HFF-Myc (cell line): Measurements from ENCODE around the gene PIK3CG.

ENCODE experiments used
- DNase-seq: peaks from one replicate; pipeline ENCODE4 v3.0.0-alpha.2; 2011; ENCODE audit warnings: low read depth; ENCODE audit errors: extremely low read depth
- H3K4me3 ChIP-seq: replicated peaks from 2 replicates; pipeline ENCODE4 v1.5.1; 2011; ENCODE audit warnings: low read depth, mild to moderate bottlenecking, control low read depth, low read length
- CTCF ChIP-seq: IDR thresholded peaks from 2 replicates; pipeline ENCODE4 v1.5.1; 2012; ENCODE audit warnings: mild to moderate bottlenecking, low read depth, low read length, control low read depth; ENCODE audit errors: missing control alignments

Gene PIK3CG

DNA sequence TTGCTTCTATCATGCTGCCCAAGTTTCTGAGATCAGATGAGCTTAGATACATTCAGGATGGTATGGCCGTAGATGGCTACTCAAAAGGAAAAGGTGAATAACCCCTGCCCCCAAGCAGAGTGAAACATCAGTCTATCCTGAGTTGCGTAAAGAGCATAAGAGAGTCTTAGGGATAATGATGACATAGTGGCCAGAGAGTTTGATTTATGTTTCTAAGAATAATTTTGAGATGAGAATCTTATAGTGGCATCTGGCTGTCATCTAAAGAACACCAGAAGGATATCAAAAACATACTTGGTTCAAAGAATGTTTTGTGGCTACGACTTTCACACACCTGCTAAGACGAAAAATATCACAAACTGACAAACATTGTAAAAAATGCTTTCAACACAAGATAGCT, 20.6 kb downstream of the PIK3CG start:
- no peak for DNase-seq
- H3K4me3 ChIP-seq = no peak overlapping the region
- no peak for TF ChIP-seq CTCF

DNA sequence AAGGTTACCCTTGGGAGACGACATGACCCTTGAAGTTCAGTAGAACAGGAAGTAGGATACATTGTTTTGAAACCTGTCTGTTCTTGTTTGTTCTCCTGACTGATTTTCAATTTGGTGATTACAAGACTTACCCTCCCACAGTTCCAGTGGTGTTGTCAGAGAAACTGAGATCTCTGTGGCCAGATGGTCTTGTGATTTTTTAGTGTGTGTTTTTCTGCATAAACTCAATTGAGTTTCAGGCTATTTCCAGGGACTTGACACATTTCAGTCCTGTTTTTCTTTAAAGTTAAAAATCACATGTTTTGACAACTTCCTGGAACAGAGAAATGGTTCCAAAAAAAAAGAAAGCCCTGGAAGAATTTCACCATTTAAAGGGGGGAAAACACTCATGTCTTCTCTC, 22.3 kb downstream of the PIK3CG start:
- no peak for DNase-seq
- no peak for TF ChIP-seq CTCF
- no peak overlapping the region for H3K4me3 ChIP-seq

DNA sequence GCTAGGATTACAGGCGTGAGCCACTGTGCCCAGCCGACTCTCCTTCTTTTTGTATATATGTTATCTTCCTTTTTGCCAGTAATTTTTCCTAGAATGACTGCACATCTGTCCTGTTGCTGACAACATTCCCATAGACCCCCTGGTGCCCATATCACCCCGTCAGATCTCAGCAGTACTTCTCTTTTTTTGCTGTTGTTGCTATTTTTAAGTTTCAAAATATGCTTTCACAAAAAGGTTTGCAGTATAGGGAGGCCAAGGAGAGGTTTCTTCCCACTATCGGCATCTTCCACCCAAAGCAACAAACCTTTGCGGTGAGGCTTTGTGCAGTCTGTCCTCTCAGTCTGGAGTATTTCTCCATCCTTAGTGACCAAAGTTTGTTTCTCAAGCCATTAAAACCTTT, 23.1 kb downstream of the PIK3CG start:
- H3K4me3 ChIP-seq = no peak overlapping the region
- no peak for TF ChIP-seq CTCF
- no peak for DNase-seq

- TF ChIP-seq CTCF = no peak
- no peak overlapping the region for H3K4me3 ChIP-seq
- no peak for DNase-seq
Observed at GRCh38 chr7:106890952-106891351, 25.9 kb downstream of the PIK3CG start.

- no peak overlapping the region for H3K4me3 ChIP-seq
- no peak for DNase-seq
- no peak for TF ChIP-seq CTCF
Observed at GRCh38 chr7:106891548-106892410, 26.7 kb downstream of the PIK3CG start.

DNA sequence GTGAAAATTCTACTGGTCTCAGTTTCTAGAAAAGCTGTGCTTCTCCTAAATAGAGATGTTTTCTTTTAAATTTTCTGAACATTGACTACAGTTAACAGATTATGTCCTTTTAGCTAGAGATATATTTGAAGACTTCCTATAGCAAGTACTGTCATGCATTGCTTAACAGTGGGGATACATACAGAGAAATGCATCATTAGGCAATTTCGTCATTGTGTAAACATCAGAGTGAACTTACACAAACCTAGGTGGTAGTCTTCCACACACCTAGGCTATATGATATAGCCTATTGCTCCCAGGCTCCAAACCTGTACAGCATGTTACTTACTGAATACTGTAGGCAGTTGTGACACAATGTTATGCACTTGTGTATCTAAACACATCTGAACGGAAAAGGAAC, 28.5 kb downstream of the PIK3CG start:
- no peak for TF ChIP-seq CTCF
- no peak overlapping the region for H3K4me3 ChIP-seq

More for the DNA sequence above, 28.5 kb downstream of the PIK3CG start:
- no peak for DNase-seq
